H1 (cell line): Measurements from ENCODE around the gene STX8. TPM values are rescaled to one million over a fixed set of nuclear protein-coding genes. Genes with fewer than 3 reads are reported as not detected.
"Not testable (repeated sequence)": the region's sequence is repeated elsewhere in the genome, so short reads cannot be mapped to it uniquely, and the experiment has no call there.

Experiments
- CTCF ChIA-PET: fragments of 300-600 bp; sonication (Branson Sonifier 250); formaldehyde crosslinking; loops from one replicate; lab custom pipeline; 2021; ENCODE audit not compliant: partially characterized antibody; lab: Charles Lee
- POLR2A ChIA-PET: fragments of 300-600 bp; sonication (Branson Sonifier 250); formaldehyde crosslinking; loops from one replicate; lab custom pipeline; 2021; ENCODE audit warnings: inconsistent platforms; ENCODE audit not compliant: partially characterized antibody; lab: Charles Lee
- DNase-seq, 2 experiments: peaks; one replicate each; pipeline versions ENCODE4 v3.0.0 to v3.0.0-alpha.2; 2010 to 2022; ENCODE audit warnings: low spot score in 2 of 2, low read depth in 1 of 2, mixed read lengths in 1 of 2
- FAIRE-seq: peaks from 2 replicates; lab custom pipeline; 2011; peaks lifted over from hg19 to GRCh38; lab: Jason Lieb, UNC
- H2AFZ ChIP-seq: 2 replicates; pipeline ENCODE4 v1.8.1; 2012; ENCODE audit warnings: low read length, inconsistent platforms
- H2AK5ac ChIP-seq: 2 replicates; pipeline ENCODE4 v1.6.1; 2013; ENCODE audit warnings: low read depth, low read length
- H2BK120ac ChIP-seq: replicated peaks from 2 replicates; pipeline ENCODE3; 2013; ENCODE audit warnings: low read depth, low read length, inconsistent platforms
- H2BK12ac ChIP-seq: 2 replicates; pipeline ENCODE4 v1.6.1; 2013; ENCODE audit warnings: low read depth, low read length
- H2BK15ac ChIP-seq: 2 replicates; pipeline ENCODE4 v1.6.1; 2013; ENCODE audit warnings: low read length
- H2BK20ac ChIP-seq: 2 replicates; pipeline ENCODE4 v1.6.1; 2013; ENCODE audit warnings: low read length
- H2BK5ac ChIP-seq: 2 replicates; pipeline ENCODE4 v1.6.1; 2013; ENCODE audit warnings: low read depth, low read length
- H3K14ac ChIP-seq: 2 replicates; pipeline ENCODE4 v1.6.1; 2013; ENCODE audit warnings: inconsistent platforms; ENCODE audit not compliant: insufficient read length
- H3K18ac ChIP-seq: 2 replicates; pipeline ENCODE4 v1.6.1; 2013; ENCODE audit warnings: low read length; ENCODE audit errors: extremely low read depth
- H3K23ac ChIP-seq: 2 replicates; pipeline ENCODE4 v1.6.1; 2013; ENCODE audit warnings: inconsistent platforms; ENCODE audit not compliant: insufficient read length
- H3K23me2 ChIP-seq: 2 replicates; pipeline ENCODE4 v1.6.1; 2013; ENCODE audit warnings: low read depth, low read length
- H3K27ac ChIP-seq: 2 replicates; pipeline ENCODE4 v1.6.1; 2011; ENCODE audit warnings: low read depth, low read length, inconsistent platforms
- H3K27me3 ChIP-seq, 4 experiments: replicated peaks in 1 of 4; 1 replicate in 1 of 4; 2 replicates in 3 of 4; pipeline versions ENCODE4 v1.6.1 to v1.8.1; 2011 to 2013; ENCODE audit warnings: low read length in 3 of 4, mild to moderate bottlenecking in 3 of 4, inconsistent platforms in 2 of 4, mixed read lengths in 2 of 4, moderate library complexity in 1 of 4; ENCODE audit not compliant: control insufficient read depth in 3 of 4, insufficient read depth in 3 of 4; ENCODE audit errors: extremely low read depth in 1 of 4
- H3K36me3 ChIP-seq, 4 experiments: 2 replicates each; pipeline versions ENCODE4 v1.6.1 to v1.8.1; 2011 to 2013; ENCODE audit warnings: mild to moderate bottlenecking in 4 of 4, low read length in 3 of 4, moderate library complexity in 2 of 4, control low read depth in 1 of 4, inconsistent platforms in 1 of 4; ENCODE audit not compliant: insufficient read depth in 4 of 4, control insufficient read depth in 2 of 4
- H3K4ac ChIP-seq: replicated peaks from 2 replicates; pipeline ENCODE3; 2013; ENCODE audit warnings: low read length, low read depth, mixed read lengths, inconsistent platforms; ENCODE audit not compliant: insufficient read length
- H3K4me1 ChIP-seq, 4 experiments: replicated peaks in 1 of 4; 1 replicate in 1 of 4; 2 replicates in 3 of 4; pipeline versions ENCODE4 v1.6.1 to v1.8.1; 2011 to 2013; ENCODE audit warnings: low read length in 3 of 4, inconsistent platforms in 2 of 4, mixed read lengths in 1 of 4; ENCODE audit not compliant: insufficient read depth in 4 of 4, control insufficient read depth in 3 of 4
- H3K4me2 ChIP-seq, 2 experiments: 2 replicates each; pipeline versions ENCODE4 v1.6.1 to v1.8.1; 2011 to 2013; ENCODE audit warnings: low read depth in 2 of 2, low read length in 2 of 2, control low read depth in 1 of 2, inconsistent platforms in 1 of 2, mild to moderate bottlenecking in 1 of 2; ENCODE audit not compliant: insufficient read depth in 1 of 2
- H3K4me3 ChIP-seq, 4 experiments: fragments of 200-600, 300-600 bp in 1 of 4; sonication (generic), shearing (Covaris generic), sonication (Bioruptor Twin) in 1 of 4; 2 replicates each; pipeline versions ENCODE4 v1.5.1 to v1.8.1; 2011 to 2016; ENCODE audit warnings: low read length in 4 of 4, low read depth in 3 of 4, control low read depth in 2 of 4, inconsistent platforms in 2 of 4, mild to moderate bottlenecking in 2 of 4, mixed read lengths in 1 of 4, moderate library complexity in 1 of 4; ENCODE audit not compliant: insufficient read depth in 2 of 4; ENCODE audit errors: extremely low read depth in 1 of 4
- H3K56ac ChIP-seq: replicated peaks from 2 replicates; pipeline ENCODE3; 2013; ENCODE audit warnings: low read depth, mild to moderate bottlenecking, mixed read lengths, low read length, inconsistent platforms; ENCODE audit not compliant: insufficient read length
- H3K79me1 ChIP-seq: 2 replicates; pipeline ENCODE4 v1.6.1; 2013; ENCODE audit warnings: low read depth, low read length, control low read depth
- H3K79me2 ChIP-seq, 2 experiments: 2 replicates each; pipeline versions ENCODE4 v1.6.1 to v1.8.1; 2012 to 2013; ENCODE audit warnings: low read length in 2 of 2, mild to moderate bottlenecking in 2 of 2, inconsistent platforms in 1 of 2; ENCODE audit not compliant: insufficient read depth in 2 of 2, control insufficient read depth in 1 of 2
- H3K9ac ChIP-seq, 4 experiments: replicated peaks in 1 of 4; 1 replicate in 1 of 4; 2 replicates in 3 of 4; pipeline versions ENCODE4 v1.6.1 to v1.8.1; 2011 to 2013; ENCODE audit warnings: low read depth in 3 of 4, low read length in 3 of 4, control low read depth in 2 of 4, mild to moderate bottlenecking in 2 of 4, moderate library complexity in 2 of 4, inconsistent platforms in 1 of 4; ENCODE audit errors: extremely low read depth in 1 of 4
- H3K9me3 ChIP-seq, 2 experiments: 2 replicates each; pipeline versions ENCODE4 v1.6.1 to v1.8.1; 2012 to 2013; ENCODE audit warnings: mild to moderate bottlenecking in 2 of 2, moderate library complexity in 2 of 2, control low read depth in 1 of 2, inconsistent platforms in 1 of 2, low read depth in 1 of 2, low read length in 1 of 2, mixed read lengths in 1 of 2; ENCODE audit not compliant: insufficient read depth in 2 of 2
- H4K20me1 ChIP-seq, 2 experiments: replicated peaks in 1 of 2; 2 replicates each; pipeline versions ENCODE3 to v1.8.1; 2011 to 2013; ENCODE audit warnings: inconsistent platforms in 2 of 2, low read length in 2 of 2, mild to moderate bottlenecking in 1 of 2; ENCODE audit not compliant: insufficient read depth in 2 of 2, control insufficient read depth in 1 of 2
- H4K5ac ChIP-seq: 2 replicates; pipeline ENCODE4 v1.6.1; 2013; ENCODE audit warnings: low read length, low read depth, mixed read lengths, inconsistent platforms; ENCODE audit not compliant: insufficient read length
- H4K8ac ChIP-seq: 2 replicates; pipeline ENCODE4 v1.8.0; 2013; ENCODE audit warnings: mild to moderate bottlenecking, moderate library complexity, low read length, inconsistent platforms; ENCODE audit not compliant: insufficient read depth; ENCODE audit errors: extremely low read depth
- H4K91ac ChIP-seq: replicated peaks from 2 replicates; pipeline ENCODE3; 2013; ENCODE audit warnings: low read length, mixed read lengths, inconsistent platforms; ENCODE audit not compliant: insufficient read length
- WGBS, 2 experiments: shearing (Covaris generic) in 1 of 2; methylation state at CpG; one replicate each; pipeline versions ENCODE4 v1.1.6 to v1.1.7; 2013 to 2015; ENCODE audit warnings: low lambda C conversion rate in 2 of 2, mixed read lengths in 2 of 2, inconsistent platforms in 1 of 2, low coverage in 1 of 2, missing lambda C conversion rate in 1 of 2; ENCODE audit not compliant: insufficient replicate concordance in 2 of 2, insufficient coverage in 1 of 2, insufficient read length in 1 of 2; ENCODE audit errors: extremely low coverage in 1 of 2, missing lambda C conversion rate in 1 of 2; 5-methylcytosine and 5-hydroxymethylcytosine counted together
- polyA plus RNA-seq, 7 experiments: library from polyadenylated mRNA; depleted of rRNA in 3 of 7; stranded (reverse) in 5 of 7; unstranded in 2 of 7; fragments of >200 nt in 5 of 7; fragments of 200-250 nt in 2 of 7; gene quantifications; 1 replicate in 5 of 7; 2 replicates in 1 of 7; 4 replicates in 1 of 7; pipeline versions ENCODE4 v1.2.1 to v1.2.3, GENCODE V29; 2011 to 2013; ENCODE audit warnings: missing spikeins in 2 of 7, mixed read lengths in 2 of 7
- total RNA-seq: library from RNA; stranded (reverse); fragmentation: NEBNext Ultra II Directional; extraction: Animal tissue kit (Norgen Biotek cat#: 25700); gene quantifications from 2 replicates; pipeline ENCODE4 v1.2.1, GENCODE V29; 2021

Gene STX8
- total and polyA plus RNA-seq, 2 of the 8 experiments (the other 6 are each of a cell fraction or from before 2014, with no cell fraction given) = 22.8 to 42.5 TPM

- H2BK20ac ChIP-seq, H3K4ac ChIP-seq, H3K27ac ChIP-seq, H3K9ac ChIP-seq, H4K5ac ChIP-seq, H2BK120ac ChIP-seq, H3K79me2 ChIP-seq, H3K4me2 ChIP-seq, H3K23me2 ChIP-seq, H3K36me3 ChIP-seq, H4K91ac ChIP-seq, H3K27me3 ChIP-seq, FAIRE-seq, H2BK15ac ChIP-seq, H2BK5ac ChIP-seq, H3K4me3 ChIP-seq, H2AFZ ChIP-seq, H3K9me3 ChIP-seq, H2BK12ac ChIP-seq, H3K14ac ChIP-seq, H3K4me1 ChIP-seq, H3K79me1 ChIP-seq, DNase-seq, H3K56ac ChIP-seq, H4K20me1 ChIP-seq, H2AK5ac ChIP-seq, H3K23ac ChIP-seq, H3K18ac ChIP-seq, H4K8ac ChIP-seq: not testable (repeated sequence)
- ChIA-PET POLR2A (interaction anchor here (0.7 kb wide), 1 partner anchor 313 kb away, joined by 3 read pairs; no protein-coding TSS in a partner anchor), CTCF (interaction anchor here (0.6 to 1.6 kb wide), 3 partner anchors 14 to 341 kb away, joined by 3 to 4 read pairs (median 4); no protein-coding TSS in a partner anchor)
- WGBS, 2 experiments = 91% methylated on average over 9 of the region's 10 CpGs; no CpG with 5 or more reads in 1 of the 2 experiments
Measured at GRCh38 chr17:9339482-9339881, 236.1 kb downstream of the STX8 start.
